Prostate gland (tissue), 2 donors: ENCODE measurements around the gene HOMEZ. TPM values are rescaled to one million over a fixed set of nuclear protein-coding genes. Genes with fewer than 3 reads are reported as not detected.
"Not testable (repeated sequence)": the region's sequence is repeated elsewhere in the genome, so short reads cannot be mapped to it uniquely, and the experiment has no call there.

Source experiments
- DNase-seq: peaks from one replicate; pipeline ENCODE4 v3.0.0-alpha.2; 2019; ENCODE audit warnings: low spot score
- H3K27ac ChIP-seq, 2 donors: fragments of 200-600 bp; sonication (generic); 2 replicates each; pipeline ENCODE4 v1.5.1; 2017 to 2019
- H3K27me3 ChIP-seq: fragments of 200-600 bp; sonication (generic); replicated peaks from 2 replicates; pipeline ENCODE4 v1.5.1; 2019; ENCODE audit not compliant: insufficient read depth
- H3K36me3 ChIP-seq, 2 donors: fragments of 200-600 bp; sonication (generic); 1 replicate in 1 of 2; 2 replicates in 1 of 2; pipeline versions ENCODE4 v1.5.1 to v1.8.1; 2017 to 2019
- H3K4me1 ChIP-seq: fragments of 200-600 bp; sonication (generic); replicated peaks from 2 replicates; pipeline ENCODE4 v1.5.1; 2019
- H3K4me3 ChIP-seq, 2 donors: fragments of 200-600 bp; sonication (generic); 2 replicates each; pipeline ENCODE4 v1.5.1; 2017 to 2019
- H3K9me3 ChIP-seq: fragments of 200-600 bp; sonication (generic); 2 replicates; pipeline ENCODE4 v1.5.1; 2017
- POLR2A ChIP-seq: fragments of 450-650 bp; IDR thresholded peaks from one replicate; pipeline ENCODE4 v1.6.1; 2016; ENCODE audit warnings: antibody characterized with exemption, mild to moderate bottlenecking
- POLR2AphosphoS5 ChIP-seq: sonication (generic); formaldehyde crosslinking; IDR thresholded peaks from one replicate; pipeline ENCODE4 v1.6.1; 2017; ENCODE audit warnings: antibody characterized with exemption
- WGBS: methylation state at CpG from one replicate; pipeline ENCODE4 v1.1.5; 2018; 5-methylcytosine and 5-hydroxymethylcytosine counted together
- intact Hi-C: fragments of 100-400 bp; cut with DNase I; formaldehyde crosslinking; loops from one replicate; pipeline ENCODE4 v1.14.2; 2022
- total RNA-seq, 2 donors: library from RNA; depleted of rRNA; stranded (reverse); fragments of >200 nt; gene quantifications; one replicate each; pipeline ENCODE4 v1.1.0, GENCODE V29; 2016
- TF ChIP-seq, protein P1 (sequence below), 4 experiments: fragments of 200-600 bp in 2 of 4; fragments of 450-650 bp in 2 of 4; sonication (generic) in 2 of 4; IDR thresholded peaks; 1 replicate in 3 of 4; 2 replicates in 1 of 4; pipeline ENCODE4 v1.5.1; 2016 to 2019; ENCODE audit warnings: antibody characterized with exemption in 4 of 4, mild to moderate bottlenecking in 2 of 4, moderate library complexity in 2 of 4

The HOMEZ gene
- total RNA-seq, 2 donors from 2014 or later: 15.3 to 22.0 TPM

- H3K4me3 ChIP-seq: no peak overlapping the region
- no peak overlapping the region for H3K27ac ChIP-seq
- TF ChIP-seq POLR2AphosphoS5: no peak
- no peak for TF ChIP-seq POLR2A
- TF ChIP-seq, protein P1, sequence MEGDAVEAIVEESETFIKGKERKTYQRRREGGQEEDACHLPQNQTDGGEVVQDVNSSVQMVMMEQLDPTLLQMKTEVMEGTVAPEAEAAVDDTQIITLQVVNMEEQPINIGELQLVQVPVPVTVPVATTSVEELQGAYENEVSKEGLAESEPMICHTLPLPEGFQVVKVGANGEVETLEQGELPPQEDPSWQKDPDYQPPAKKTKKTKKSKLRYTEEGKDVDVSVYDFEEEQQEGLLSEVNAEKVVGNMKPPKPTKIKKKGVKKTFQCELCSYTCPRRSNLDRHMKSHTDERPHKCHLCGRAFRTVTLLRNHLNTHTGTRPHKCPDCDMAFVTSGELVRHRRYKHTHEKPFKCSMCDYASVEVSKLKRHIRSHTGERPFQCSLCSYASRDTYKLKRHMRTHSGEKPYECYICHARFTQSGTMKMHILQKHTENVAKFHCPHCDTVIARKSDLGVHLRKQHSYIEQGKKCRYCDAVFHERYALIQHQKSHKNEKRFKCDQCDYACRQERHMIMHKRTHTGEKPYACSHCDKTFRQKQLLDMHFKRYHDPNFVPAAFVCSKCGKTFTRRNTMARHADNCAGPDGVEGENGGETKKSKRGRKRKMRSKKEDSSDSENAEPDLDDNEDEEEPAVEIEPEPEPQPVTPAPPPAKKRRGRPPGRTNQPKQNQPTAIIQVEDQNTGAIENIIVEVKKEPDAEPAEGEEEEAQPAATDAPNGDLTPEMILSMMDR (IDR thresholded peaks at IDR 0.05): no peak
- no peaks in the 10 kb centered on the region for H3K9me3 ChIP-seq
- 92% methylated on average over 7 of the region's 7 CpGs for WGBS
- DNase-seq: no peak
- H3K27me3 ChIP-seq: no peaks in the 10 kb centered on the region
- intact Hi-C loops: no loop called here
- no peaks in the 10 kb centered on the region for H3K4me1 ChIP-seq
- no peaks in the 10 kb centered on the region for H3K36me3 ChIP-seq
Observed at GRCh38 chr14:23269193-23269592, 16.7 kb downstream of the HOMEZ start.

DNA sequence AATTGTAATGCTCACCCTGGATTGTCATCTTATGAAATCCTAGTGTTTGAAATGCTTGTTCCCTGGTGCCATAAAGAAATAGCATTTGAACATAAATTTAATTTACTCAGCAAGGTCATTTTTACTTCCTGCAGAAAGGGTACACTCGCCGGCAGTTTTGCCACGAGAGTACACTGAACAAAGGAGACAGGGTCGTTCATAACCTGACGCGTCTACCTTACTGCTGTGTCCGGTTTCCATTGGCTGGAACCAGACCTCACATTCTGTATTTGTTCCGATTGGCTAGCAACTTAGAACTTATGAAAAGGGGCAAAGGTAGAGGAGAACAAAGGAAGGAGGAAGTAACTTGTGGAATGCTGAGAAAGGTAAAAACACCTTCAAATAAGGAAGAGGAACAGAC, 25.1 kb downstream of the HOMEZ start:
- H3K27me3 ChIP-seq, DNase-seq, H3K9me3 ChIP-seq, H3K4me3 ChIP-seq, H3K4me1 ChIP-seq, H3K36me3 ChIP-seq, H3K27ac ChIP-seq: not testable (repeated sequence)
- WGBS: 85% methylated on average over 8 of the region's 8 CpGs
- intact Hi-C loops: loop anchor here (5.0 kb wide), 1 partner anchor 121 kb away; no protein-coding TSS in a partner anchor

DNA sequence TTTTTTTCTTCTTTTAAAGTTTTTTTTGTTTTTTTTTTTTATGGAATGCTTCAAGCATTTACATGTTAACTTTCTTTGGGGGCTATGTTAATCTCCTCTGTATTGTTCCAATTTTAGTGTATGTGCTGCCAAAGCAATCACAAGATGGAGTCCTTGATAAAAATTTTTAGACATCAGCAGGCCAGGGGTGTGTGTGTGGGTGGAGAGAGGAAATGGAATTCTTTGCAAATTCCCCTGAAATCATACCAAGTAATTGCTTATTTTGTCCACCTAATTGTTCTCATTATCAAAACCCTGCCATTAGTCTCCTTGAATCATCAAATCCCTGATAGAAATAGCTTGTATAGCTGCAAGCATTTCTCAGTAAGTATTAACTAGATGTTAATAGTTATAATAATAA, 26.5 kb downstream of the HOMEZ start:
- Histone ChIP-seq H3K36me3 (no peaks in the 10 kb centered on the region), H3K27ac (no peak overlapping the region), H3K4me3 (no peak overlapping the region), H3K9me3 (no peaks in the 10 kb centered on the region), H3K27me3 (no peaks in the 10 kb centered on the region), H3K4me1 (no peaks in the 10 kb centered on the region)
- intact Hi-C loops: no loop called here
- no peak for TF ChIP-seq POLR2A
- no peak for TF ChIP-seq POLR2AphosphoS5
- TF ChIP-seq, protein P1 (IDR thresholded peaks at IDR 0.05): no peak
- DNase-seq: no peak

GRCh38 chr14:23258256-23258655, 27.7 kb downstream of the HOMEZ start:
- WGBS: 74% methylated on average over 5 of the region's 5 CpGs
- Histone ChIP-seq H3K9me3 (no peaks in the 10 kb centered on the region), H3K4me1 (no peaks in the 10 kb centered on the region), H3K4me3 (no peak overlapping the region), H3K27ac (peak overlapping the region in 1 of 2 donors; percentile 3), H3K27me3 (no peaks in the 10 kb centered on the region), H3K36me3 (no peaks in the 10 kb centered on the region)
- intact Hi-C loops: no loop called here
- no peak for DNase-seq
- TF ChIP-seq, protein P1 (IDR thresholded peaks at IDR 0.05): no peak
- TF ChIP-seq POLR2A: no peak
- TF ChIP-seq POLR2AphosphoS5: peak; percentile 23

- H3K4me3 ChIP-seq: no peak overlapping the region
- no peaks in the 10 kb centered on the region for H3K9me3 ChIP-seq
- H3K4me1 ChIP-seq: no peaks in the 10 kb centered on the region
- H3K27me3 ChIP-seq: no peaks in the 10 kb centered on the region
- no peak overlapping the region for H3K27ac ChIP-seq
- 63% methylated on average over 4 of the region's 4 CpGs for WGBS
- DNase-seq: no peak
- intact Hi-C loops: no loop called here
- H3K36me3 ChIP-seq: no peaks in the 10 kb centered on the region
- TF ChIP-seq, protein P1 (IDR thresholded peaks at IDR 0.05): no peak
- no peak for TF ChIP-seq POLR2A
- no peak for TF ChIP-seq POLR2AphosphoS5
Observed at GRCh38 chr14:23252420-23253333, 33.3 kb downstream of the HOMEZ start.
